Loucy (cell line): ENCODE measurements around the gene PPAN.
A peak's percentile ranks its signal among the peaks of the same experiment; 100 is the strongest.

Experiments used
- H2AFZ ChIP-seq: fragments of 200-600 bp; sonication (generic); 2 replicates; pipeline ENCODE4 v1.6.0; 2016; ENCODE audit warnings: antibody characterized with exemption, mild to moderate bottlenecking, low read length, moderate library complexity
- H3F3A ChIP-seq: fragments of 200-600 bp; 2 replicates; pipeline ENCODE4 v1.6.0; 2016; ENCODE audit warnings: antibody characterized with exemption, low read depth, mild to moderate bottlenecking
- H3K27me3 ChIP-seq: fragments of 200-600 bp; sonication (generic); 2 replicates; pipeline ENCODE4 v1.6.1; 2014; ENCODE audit warnings: low read length, mild to moderate bottlenecking; ENCODE audit not compliant: insufficient read depth, poor library complexity, severe bottlenecking
- H3K36me3 ChIP-seq: fragments of 200-600 bp; sonication (generic); 2 replicates; pipeline ENCODE4 v1.6.1; 2016; ENCODE audit warnings: low read length; ENCODE audit not compliant: insufficient read depth
- H3K4me1 ChIP-seq: fragments of 200-600 bp; sonication (generic); 2 replicates; pipeline ENCODE4 v1.5.1; 2014; ENCODE audit warnings: low read length, mild to moderate bottlenecking; ENCODE audit not compliant: insufficient read depth, poor library complexity, severe bottlenecking
- H3K4me2 ChIP-seq: fragments of 200-600 bp; sonication (generic); 2 replicates; pipeline ENCODE4 v1.6.0; 2014; ENCODE audit warnings: antibody characterized with exemption, low read length, low read depth, mild to moderate bottlenecking; ENCODE audit not compliant: poor library complexity, severe bottlenecking
- H3K4me3 ChIP-seq: fragments of 200-600 bp; sonication (generic); 2 replicates; pipeline ENCODE4 v1.5.1; 2014; ENCODE audit warnings: low read length, mild to moderate bottlenecking, mixed read lengths; ENCODE audit not compliant: poor library complexity, severe bottlenecking
- H3K79me2 ChIP-seq: fragments of 200-600 bp; sonication (generic); 2 replicates; pipeline ENCODE4 v1.6.1; 2014; ENCODE audit warnings: low read length; ENCODE audit not compliant: insufficient read depth
- H3K9ac ChIP-seq: fragments of 200-600 bp; sonication (generic); 2 replicates; pipeline ENCODE4 v1.6.0; 2014; ENCODE audit warnings: mild to moderate bottlenecking, low read depth, low read length, moderate library complexity; ENCODE audit not compliant: poor library complexity, severe bottlenecking
- H3K9me2 ChIP-seq: fragments of 200-600 bp; sonication (generic); replicated peaks from 2 replicates; pipeline ENCODE4 v1.6.1; 2016; ENCODE audit warnings: low read depth, low read length, mixed read lengths
- H3K9me3 ChIP-seq: fragments of 200-600 bp; sonication (generic); 2 replicates; pipeline ENCODE4 v1.6.1; 2014; ENCODE audit warnings: mild to moderate bottlenecking, antibody characterized with exemption, low read length, low read depth; ENCODE audit not compliant: insufficient read depth
- H4K20me1 ChIP-seq: fragments of 200-600 bp; sonication (generic); 2 replicates; pipeline ENCODE4 v1.6.0; 2014; ENCODE audit warnings: antibody characterized with exemption, low read length, mild to moderate bottlenecking; ENCODE audit not compliant: insufficient read depth, poor library complexity, severe bottlenecking
- CTCF ChIP-seq: fragments of 200-600 bp; sonication (generic); conservative IDR thresholded peaks from 2 replicates; pipeline ENCODE4 v1.5.1; 2014; ENCODE audit warnings: mild to moderate bottlenecking, antibody characterized with exemption, low read length
- EZH2phosphoT487 ChIP-seq: fragments of 200-600 bp; IDR thresholded peaks from 2 replicates; pipeline ENCODE4 v1.6.1; 2018; ENCODE audit warnings: antibody characterized with exemption, mild to moderate bottlenecking, moderate library complexity, borderline replicate concordance

Gene PPAN

GRCh38 chr19:10111405-10111811 lies 5.2 kb downstream of the PPAN start, which contains the start of gene P2RY11:
Gene P2RY11, plus strand, starts transcription at chr19:10111693. Its CDS starts 29 bp downstream, at chr19:10111722.
- Histone ChIP-seq H3K27me3 (no peaks in the 10 kb centered on the region), H2AFZ (no peak within 1 kb of the TSS), H3K9ac (no peak within 1 kb of the TSS), H3K79me2 (peaks cover 54% of the 10 kb centered on the region), H3K4me1 (peaks cover 8% of the 10 kb centered on the region), H3K4me3 (no peak within 1 kb of the TSS), H3F3A (peaks cover 6% of the 10 kb centered on the region; the same call in 1 of the 2 replicates), H3K9me3 (no peaks in the 10 kb centered on the region), H3K36me3 (peaks cover 56% of the 10 kb centered on the region; the same call in 1 of the 2 replicates), H3K4me2 (peak within 1 kb of the TSS; percentile 2), H4K20me1 (peaks cover 63% of the 10 kb centered on the region), H3K9me2 (no peaks in the 10 kb centered on the region)
- TF ChIP-seq CTCF: no peak
- TF ChIP-seq EZH2phosphoT487: no peak

GRCh38 chr19:10112037-10112761 lies 6.0 kb downstream of the PPAN start:
- H3K4me1 ChIP-seq: peaks cover 3% of the 10 kb centered on the region

GRCh38 chr19:10112895-10113591 lies 6.9 kb downstream of the PPAN start:
- H3K4me2 ChIP-seq: no peak overlapping the region
- no peaks in the 10 kb centered on the region for H3K27me3 ChIP-seq

More at GRCh38 chr19:10112037-10112761, 6.0 kb downstream of the PPAN start:
- no peak overlapping the region for H3K4me3 ChIP-seq
- H3K9me3 ChIP-seq: no peaks in the 10 kb centered on the region
- H3K9ac ChIP-seq: no peak overlapping the region
- H3K27me3 ChIP-seq: no peaks in the 10 kb centered on the region
- H3F3A ChIP-seq: peaks cover 6% of the 10 kb centered on the region; the same call in 1 of the 2 replicates
- no peak overlapping the region for H3K4me2 ChIP-seq
- peaks cover 62% of the 10 kb centered on the region for H4K20me1 ChIP-seq
- no peak for TF ChIP-seq CTCF
- peaks cover 59% of the 10 kb centered on the region; the same call in 1 of the 2 replicates for H3K36me3 ChIP-seq
- peaks cover 54% of the 10 kb centered on the region for H3K79me2 ChIP-seq
- H3K9me2 ChIP-seq: no peaks in the 10 kb centered on the region
- no peak overlapping the region for H2AFZ ChIP-seq

More at GRCh38 chr19:10112895-10113591, 6.9 kb downstream of the PPAN start:
- TF ChIP-seq EZH2phosphoT487: no peak
- peak; percentile 49 for TF ChIP-seq CTCF
- Histone ChIP-seq H4K20me1 (peaks cover 62% of the 10 kb centered on the region), H3K79me2 (peaks cover 52% of the 10 kb centered on the region), H3K36me3 (peaks cover 50% of the 10 kb centered on the region; the same call in 1 of the 2 replicates), H3K4me1 (peaks cover 7% of the 10 kb centered on the region), H3K9me2 (no peaks in the 10 kb centered on the region), H2AFZ (no peak overlapping the region), H3K4me3 (no peak overlapping the region), H3K9ac (no peak overlapping the region), H3F3A (peaks cover 6% of the 10 kb centered on the region; the same call in 1 of the 2 replicates), H3K9me3 (no peaks in the 10 kb centered on the region)
